HG03066 (cell line): ENCODE results near the gene SH3GL1.

Experiments used
- ATAC-seq: cut with Tn5 transposase; IDR thresholded peaks from one replicate; pipeline ENCODE4 v1.9.1; 2021; ENCODE audit warnings: low read depth; ENCODE audit not compliant: unreplicated experiment

Gene SH3GL1

DNA sequence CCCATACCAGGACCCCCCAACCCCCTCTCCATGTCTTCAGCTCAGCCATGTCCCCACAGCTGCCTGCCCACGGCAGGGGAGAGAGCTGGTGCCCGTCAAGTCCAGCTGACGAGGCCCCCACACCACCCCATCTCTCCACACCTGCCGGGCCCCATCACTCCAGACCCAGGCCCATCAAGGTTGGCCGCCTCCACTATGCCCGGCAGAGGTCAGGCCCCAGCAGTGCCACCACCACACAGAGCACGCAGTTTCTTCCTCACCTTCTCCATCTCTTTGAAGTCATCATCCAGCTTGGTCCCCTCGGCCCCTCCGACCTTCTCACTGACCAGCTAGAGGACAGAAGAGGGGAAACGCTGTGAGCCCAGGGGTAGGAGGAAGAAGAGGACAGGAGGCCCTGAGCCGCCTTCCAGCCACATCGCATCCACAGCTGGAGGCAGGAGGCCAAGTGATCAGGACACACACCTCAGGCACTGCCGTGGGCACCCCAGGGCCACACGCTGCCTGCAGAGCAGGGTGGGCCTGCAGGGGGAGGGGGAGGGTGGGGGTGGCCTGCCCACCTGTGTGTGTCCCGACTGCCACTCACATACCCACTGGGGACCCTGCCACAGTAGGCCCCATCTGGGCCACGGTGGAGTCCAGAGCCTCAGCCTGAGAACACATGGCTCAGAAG, 33.5 kb downstream of the SH3GL1 start:
- no peak for ATAC-seq

DNA sequence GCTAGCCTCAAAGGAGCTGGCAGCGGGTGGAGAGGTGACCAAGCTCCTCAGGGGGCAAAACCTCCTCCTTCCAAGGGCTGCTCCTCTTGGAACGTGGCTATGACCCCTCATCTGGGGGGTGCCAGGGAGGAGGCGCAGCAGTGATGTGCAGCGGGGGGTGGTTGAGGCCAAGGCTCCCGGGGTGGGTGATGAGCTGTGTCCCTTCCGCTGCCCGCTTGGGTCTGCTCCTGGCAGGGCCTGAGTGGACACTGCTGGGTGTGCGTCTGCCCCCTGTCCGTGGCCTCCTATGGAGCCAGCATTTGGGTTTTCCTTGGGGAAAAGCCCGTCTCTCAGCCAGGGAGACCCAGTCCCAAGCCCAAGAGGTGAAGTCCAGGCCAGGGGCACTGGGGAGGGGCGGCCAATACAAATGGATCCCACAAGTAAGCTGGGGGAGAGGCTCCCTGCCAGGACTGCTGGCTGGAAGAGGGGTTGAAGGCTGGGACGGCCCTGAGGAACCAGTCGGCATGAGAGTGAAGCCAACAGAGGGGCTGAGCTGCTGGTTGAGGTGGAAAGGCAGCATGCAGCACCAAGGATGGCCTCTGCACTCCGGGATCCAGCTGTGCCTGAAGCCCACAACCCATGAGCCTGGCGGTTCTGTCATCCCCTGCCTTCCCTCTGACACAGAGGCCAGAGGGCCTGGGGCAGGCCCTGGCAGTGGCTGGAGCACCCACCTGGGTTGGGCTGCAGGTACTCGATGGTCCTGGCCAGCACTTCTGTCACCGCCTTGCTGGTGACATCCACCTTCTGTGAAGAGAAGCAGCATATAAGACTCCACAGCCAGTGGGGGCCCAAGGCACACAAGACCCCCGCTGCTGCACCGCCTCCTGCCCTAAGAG, 34.3 kb downstream of the SH3GL1 start:
- no peak for ATAC-seq

DNA sequence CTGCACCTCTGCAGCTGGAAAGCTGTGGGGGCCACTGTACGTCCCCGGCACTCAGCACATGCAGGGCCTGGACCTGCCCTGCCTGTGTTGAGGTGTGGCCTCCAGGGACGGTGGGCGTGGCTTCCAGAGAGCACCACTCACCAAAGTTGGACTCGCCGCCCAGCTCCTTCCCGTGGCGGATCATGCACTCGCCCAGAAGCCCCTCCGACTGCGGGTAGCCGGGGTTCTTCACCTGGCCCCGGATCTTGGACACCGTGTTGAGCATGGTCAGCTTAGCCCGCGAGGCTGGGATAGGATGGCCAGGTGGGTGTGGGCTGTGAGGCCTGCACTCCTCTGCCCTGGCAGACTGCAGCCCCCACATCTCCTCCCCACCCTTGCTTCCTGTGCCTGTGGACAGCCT, 35.0 kb downstream of the SH3GL1 start:
- no peak for ATAC-seq

DNA sequence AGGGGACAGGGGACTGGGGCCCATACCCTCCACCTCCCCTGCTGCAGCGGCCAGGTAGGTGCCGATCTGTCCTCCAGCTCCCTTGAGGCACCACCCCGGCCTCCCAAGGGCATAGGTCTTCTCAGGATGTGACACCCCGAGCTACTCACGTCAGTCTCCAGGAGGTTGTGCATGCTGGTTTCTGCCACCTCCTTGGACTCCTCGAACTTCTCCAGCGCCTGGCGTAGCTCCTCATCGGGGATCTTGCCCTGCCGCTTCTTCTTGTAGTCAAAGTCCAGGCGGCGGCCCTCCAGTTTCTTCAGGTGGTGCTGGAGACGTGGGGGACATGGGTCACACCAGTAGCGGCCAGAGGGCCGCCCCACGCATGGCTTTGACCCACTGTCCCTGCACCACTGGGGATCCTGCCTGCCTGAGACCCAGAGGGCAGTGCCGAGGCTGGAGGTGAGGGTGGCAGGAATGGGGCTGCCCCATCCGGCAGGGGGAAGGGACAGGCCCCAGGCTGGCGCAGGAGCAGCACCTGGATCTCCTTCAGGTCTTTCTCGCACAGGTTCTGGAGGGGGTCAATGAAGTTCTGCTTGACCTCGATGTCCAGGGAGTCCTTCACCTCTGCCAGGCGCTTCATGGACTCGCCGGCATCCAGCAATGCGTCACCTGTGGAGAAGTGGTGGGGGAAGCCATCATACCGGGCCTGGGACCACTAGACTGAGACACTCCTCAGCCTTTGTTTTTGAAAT, 36.6 kb downstream of the SH3GL1 start:
- no peak for ATAC-seq

DNA sequence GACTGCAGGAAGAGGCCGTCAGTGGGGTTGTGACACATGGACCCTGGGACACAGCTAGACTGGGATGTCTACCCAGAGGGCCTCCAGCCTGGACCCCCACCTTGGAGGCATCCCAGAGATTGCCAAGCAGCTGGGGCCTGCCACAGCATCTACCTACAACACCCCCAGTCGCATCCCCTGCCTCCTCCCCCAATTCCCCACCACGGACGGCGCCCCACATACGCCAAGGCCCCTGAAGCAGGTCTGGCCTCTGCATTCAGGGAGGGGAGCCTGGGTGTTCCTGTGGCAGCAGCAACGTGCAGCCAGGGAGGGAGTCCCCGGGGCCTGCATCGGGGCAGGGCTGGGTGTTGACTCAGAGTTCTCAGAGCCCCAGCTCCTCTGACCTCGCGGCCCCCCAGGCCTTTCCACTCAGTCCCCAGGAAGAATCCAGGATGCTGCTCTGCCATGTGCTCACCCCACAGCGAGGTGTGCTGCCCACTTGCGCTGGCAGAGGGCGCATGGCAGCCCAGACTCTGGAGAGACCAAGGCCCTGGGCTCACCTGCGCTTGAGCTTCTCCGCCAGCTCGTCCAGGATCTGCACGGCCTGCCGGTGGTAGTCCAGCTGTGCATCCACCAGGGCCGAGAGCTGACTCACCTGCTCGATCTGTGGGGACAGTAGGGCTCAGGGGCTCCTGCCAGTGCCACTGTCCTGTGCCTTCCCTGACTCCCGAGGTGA, 37.4 kb downstream of the SH3GL1 start:
- ATAC-seq = no peak

DNA sequence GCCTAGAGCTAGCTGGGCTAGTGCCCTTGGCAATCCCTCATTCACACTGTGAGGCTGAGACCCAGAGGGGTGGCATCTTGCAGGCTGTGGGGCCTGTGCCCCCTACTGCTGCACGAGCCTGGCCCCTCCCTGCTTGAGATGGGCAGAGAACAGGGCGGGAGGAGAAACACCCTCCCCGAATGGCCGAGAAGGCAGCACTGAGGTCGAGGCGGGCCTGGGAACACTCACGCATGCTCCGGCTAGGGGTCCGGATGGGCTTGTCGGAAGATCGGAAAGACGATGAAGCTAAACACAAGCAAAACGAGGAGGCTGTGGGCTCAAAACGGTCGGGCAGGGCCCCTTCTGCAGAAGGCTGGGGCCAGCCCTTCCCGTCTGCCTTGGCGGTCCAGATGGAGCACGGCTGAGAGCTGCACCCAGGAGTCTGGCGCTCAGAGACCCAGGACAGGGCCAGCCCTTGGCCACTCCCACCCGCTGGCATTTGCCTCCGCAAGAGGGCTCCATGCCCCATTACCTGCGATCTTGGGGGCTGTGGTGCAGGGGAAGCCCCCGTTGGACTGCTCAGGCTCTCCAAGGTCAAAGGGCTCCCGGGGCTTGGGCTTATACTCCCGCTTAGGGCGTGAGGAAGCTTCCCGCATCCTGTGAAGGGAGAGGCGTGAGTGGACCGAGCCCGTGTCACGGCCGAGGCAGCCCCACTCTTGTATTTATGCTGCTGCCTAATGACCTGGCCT, 38.1 kb downstream of the SH3GL1 start:
- no peak for ATAC-seq

DNA sequence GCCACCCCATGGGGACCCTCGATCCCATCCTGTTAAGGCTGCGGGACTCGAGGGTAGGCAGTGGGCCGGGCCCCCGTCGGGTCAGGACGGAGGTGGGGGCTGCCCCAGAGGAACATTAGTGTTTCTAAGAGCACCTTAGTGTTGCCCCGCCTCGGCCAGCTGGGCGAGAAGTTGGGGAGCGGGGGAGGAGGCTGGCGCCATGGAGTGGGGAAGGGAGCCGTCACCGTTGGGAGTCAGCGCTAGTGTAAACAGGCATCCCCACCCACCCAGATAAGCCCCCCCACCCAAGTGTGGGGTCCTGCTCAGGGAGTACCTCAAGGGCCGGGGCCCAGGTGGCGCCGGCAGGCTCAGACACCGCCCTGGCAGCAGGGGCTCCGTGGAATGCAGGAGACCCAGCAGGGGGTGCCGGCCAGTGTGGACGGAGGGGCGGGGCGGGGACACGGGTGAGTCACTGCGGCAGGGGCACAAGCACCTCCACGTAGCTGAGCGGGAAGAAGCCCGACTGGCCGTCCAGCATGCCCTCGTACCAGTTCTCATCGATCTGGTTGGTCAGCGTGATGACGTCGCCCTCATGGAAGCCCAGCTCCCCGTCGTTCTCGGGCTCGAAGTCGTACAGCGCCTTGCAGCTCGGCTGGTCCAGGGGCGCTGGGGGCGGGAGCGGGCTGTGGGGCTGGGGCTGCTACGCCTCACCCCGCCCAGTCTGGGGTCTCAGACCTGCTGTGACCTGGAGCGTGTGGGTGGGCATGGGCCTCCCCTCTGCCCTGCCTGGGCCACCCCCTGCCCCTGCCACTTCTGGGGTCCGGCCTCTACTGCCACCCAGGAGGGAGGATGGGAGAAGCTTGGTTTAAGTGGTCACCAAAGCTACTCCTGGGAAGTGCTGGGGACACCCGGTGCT, 38.9 kb downstream of the SH3GL1 start:
- no peak for ATAC-seq

DNA sequence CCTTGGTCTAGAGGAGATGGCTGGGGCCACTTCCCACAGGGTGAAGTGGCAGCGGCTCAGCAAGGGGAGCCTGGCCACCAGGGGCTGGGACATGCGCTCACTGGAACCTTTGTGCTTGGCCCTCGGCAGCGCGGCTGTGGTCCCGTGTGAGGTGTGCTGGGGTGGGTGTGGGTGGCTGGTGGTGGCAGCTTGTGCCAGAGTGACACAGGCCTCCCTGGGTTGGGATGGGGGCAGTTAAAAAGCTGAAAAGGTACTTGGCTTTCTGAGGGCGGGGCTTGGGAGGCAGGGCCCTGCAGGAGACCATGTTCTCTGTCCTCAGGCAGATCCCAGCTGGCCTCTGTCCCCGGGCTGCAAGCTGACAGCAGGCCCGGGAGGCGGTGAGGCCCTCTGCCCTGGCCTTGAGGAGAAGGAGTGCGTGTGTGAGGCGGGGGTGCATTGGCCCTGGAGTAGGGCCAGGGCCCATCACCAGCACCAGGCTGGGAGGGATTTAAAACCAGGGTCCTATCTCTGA, 39.7 kb downstream of the SH3GL1 start:
- ATAC-seq = no peak

DNA sequence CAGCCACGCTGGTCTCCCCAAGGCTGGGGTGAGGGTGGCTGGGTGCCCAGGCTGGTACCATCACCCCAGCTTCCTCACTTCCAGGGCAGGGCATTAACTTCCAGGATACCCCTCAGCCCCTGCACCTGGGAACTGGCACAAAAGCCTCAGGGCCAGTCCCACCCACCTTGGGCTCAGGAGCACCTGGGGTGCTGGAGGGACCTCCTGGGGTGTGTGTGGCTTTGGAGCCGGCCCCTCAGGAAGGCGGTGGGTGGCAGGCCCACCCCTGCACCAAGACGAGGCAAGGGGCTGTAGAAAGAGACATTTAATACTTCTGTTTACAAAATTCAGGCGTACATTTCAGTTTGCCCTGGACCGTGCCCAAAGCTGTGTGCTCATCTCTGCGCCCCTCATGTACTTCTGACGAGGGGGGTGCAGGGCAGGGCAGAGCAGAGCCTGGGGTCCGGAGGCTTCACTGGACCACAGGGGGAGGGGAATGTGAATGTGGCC, 40.2 kb downstream of the SH3GL1 start:
- ATAC-seq = no peak

DNA sequence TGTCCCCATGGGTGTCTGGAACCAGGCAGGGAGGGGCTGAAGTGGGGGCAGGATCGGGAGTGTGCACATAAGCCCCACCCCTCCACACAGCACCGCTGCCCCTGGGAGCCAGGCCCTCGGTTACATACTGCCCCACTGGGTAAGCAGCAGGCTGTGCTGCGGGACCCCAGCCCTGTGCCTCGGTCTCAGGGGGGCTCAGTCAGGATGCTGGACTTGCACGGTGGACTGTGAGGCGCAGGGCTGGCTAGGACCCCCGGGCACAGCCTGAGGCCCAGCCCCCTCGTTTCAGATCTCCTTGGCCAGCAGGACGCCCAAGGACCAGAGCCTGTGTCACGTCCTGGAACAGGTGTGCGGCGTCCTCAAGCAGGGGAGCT, 40.7 kb downstream of the SH3GL1 start:
- ATAC-seq = no peak

DNA sequence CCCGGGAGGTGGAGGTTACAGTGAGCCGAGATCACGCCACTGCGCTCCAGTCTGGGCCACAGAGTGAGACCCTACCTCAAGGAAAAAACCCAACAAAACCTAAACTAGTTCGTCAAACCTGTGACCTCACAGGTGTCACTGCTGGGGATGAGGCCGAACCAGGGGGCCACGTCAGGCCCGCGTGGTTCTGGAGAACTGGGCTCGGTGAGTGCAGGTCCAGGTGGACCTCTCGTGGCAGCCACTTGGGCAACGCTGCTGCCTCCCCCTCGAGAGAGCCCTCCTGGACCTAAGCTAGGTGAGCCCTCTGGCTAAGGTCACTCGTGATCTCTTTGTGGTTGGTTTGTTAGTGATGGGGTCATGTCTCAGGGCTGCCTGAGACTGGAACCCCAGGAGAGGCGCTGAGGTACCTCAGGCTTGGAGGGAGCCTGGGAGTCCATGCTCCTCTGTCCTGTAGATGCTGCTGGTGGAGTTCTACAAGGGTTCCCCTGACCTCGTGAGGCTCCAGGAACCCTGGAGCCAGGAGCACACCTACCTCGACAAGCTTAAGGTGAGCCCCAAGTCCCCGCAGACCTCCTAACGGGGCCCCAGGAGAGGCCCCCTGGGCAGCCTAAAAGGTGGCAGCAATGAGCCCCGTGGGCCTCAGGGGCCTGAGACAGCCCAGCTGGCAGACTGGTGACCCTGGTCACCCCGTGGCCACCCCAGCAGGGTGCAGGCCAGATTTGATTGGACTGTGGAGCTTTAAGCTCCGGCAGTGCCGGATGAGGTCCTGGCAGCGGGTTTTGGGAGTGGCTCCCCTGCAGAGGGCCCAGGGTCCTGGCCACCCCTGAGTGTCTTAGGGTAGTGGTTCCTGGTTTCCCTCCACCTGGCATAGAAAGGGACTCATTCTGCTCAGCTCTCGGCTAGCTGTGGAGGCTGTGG, 41.4 kb downstream of the SH3GL1 start:
- no peak for ATAC-seq

DNA sequence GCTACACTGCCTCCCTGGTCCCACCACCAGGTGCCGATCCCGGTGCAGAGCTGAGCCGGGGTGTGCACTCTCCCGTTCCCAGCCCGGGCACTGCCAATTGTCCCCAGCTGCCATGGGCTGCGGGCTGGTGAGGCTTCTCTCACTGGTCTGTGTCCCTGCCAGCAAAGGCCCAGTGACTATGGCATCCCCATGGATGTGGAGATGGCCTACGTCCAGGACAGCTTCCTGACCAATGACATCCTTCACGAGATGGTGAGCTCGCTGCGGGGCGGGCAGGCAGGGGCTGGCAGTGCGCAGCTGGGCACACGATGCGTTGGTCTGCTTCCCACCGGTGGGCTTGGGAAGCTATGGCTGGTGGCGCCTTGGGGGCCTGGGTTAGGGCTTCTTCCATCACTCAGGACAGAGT, 42.4 kb downstream of the SH3GL1 start:
- ATAC-seq = no peak

DNA sequence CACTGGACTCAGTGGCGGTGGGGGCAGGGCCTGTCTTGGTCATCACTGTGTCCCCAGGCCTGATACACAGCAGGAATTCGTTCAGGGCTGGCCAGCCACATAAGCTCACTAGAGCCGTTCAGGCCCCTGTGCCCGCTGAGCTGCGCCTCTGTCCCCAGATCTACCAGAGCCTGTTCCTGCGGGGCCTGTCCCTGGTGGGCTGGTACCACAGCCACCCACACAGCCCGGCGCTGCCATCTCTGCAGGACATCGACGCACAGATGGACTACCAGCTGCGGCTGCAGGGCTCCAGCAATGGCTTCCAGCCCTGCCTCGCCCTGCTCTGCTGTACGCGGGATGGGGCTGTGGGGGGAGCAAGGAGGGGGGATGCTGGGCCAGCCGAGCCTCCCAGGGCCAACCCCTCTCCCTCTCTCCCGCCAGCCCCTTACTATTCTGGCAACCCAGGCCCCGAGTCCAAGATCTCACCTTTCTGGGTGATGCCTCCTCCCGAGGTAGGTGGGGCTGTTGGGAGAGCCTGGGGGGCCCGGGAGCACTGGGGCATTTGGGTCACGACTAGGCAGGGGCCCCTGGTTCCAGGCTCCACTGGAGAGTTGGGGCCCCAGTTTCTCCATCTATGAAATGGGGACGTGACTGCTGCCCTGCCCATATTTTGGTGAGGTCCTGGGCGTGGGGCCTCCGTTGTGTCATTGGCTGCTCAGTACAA, 43.1 kb downstream of the SH3GL1 start:
- no peak for ATAC-seq

DNA sequence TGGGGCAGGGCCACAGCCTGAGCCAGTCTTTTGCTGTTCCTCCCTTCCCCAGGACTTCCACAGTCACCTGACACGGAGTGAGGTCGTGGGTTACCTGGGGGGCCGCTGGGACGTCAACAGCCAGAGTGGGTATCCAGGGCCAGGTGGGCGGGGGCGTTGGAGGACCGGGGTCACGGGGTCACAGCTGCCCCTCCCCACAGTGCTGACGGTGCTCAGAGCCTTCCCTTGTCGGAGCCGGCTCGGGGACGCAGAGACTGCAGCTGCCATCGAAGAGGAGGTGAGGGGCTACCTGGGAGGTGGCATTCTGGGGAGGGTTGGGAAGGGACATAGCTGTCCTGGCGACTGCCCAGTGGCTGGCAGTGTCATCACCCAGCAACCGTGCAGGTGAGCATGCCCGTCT, 45.5 kb downstream of the SH3GL1 start:
- no peak for ATAC-seq

DNA sequence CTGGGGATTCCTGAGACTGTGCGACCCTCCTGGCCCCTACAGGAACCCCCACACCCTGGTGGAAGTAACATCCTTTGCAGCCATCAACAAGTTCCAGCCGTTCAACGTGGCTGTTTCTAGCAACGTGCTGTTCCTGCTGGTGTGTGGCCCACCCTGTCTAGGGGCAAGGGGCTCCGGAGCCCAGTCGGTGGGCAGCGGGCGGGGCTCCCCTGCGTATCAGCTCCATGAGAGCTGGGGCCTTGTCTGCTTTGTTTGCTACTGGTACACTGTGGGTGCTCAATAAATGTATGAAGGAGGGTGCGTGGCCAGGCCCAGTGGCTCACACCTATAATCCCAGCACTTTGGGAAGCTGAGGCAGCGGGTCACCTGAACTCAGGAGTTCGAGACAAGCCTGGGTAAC, 46.1 kb downstream of the SH3GL1 start:
- no peak for ATAC-seq

DNA sequence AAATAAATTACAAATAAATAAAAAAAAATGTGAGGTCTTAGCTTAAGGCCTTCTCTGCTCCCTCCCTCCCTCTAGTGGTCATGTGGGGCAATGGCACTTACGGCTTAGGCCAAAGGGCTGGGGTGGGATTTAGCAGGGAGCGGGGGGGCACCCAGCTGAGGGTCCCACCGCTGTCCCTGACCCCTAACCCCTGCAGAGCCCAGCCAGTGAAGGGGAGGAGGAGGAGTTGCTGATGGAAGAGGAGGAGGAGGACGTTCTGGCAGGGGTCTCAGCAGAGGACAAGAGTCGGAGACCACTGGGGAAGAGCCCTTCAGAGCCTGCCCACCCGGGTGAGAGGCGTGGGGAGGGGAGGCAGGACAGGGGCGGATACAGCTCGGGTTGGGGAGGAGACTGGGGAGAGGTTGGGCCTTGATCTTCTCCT, 47.6 kb downstream of the SH3GL1 start:
- no peak for ATAC-seq

DNA sequence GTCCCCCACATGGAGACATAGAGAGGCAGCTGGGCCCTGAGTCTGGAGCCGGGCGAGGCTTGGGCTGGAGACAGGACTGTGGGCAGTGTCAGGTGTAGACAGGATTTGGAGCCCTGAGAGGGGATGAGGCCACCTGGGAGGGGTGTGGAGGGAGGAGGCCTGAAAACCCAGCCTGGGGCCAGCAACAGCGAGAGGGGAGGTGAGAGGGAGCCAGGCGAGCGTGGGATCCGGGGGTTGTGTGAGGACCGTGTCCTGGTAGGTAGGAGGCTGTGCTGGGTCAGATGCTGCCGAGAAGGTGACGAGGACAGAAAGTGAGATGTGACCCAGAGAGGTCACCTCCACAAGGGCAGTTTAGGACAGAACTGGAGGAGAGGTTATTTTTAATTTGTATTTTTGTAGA, 49.6 kb downstream of the SH3GL1 start:
- no peak for ATAC-seq
